Epidermal melanocyte (primary cell): Measurements from ENCODE around the gene CCR7.
"Not testable (repeated sequence)": the region's sequence is repeated elsewhere in the genome, so short reads cannot be mapped to it uniquely, and the experiment has no call there.

Experiments used
- DNase-seq: peaks from one replicate; pipeline ENCODE4 v3.0.0; 2011; ENCODE audit warnings: low spot score; ENCODE audit not compliant: insufficient read length

Gene CCR7

GRCh38 chr17:40551091-40551878, 14.0 kb downstream of the CCR7 start:
- no peak for DNase-seq

- no peak for DNase-seq
Measured at GRCh38 chr17:40550608-40551007, 14.7 kb downstream of the CCR7 start.

GRCh38 chr17:40548982-40549685, 16.1 kb downstream of the CCR7 start:
- no peak for DNase-seq

- DNase-seq: no peak
Measured at GRCh38 chr17:40548491-40548981, 16.7 kb downstream of the CCR7 start.

GRCh38 chr17:40547785-40548478, 17.3 kb downstream of the CCR7 start:
- DNase-seq: no peak

- no peak for DNase-seq
Measured at GRCh38 chr17:40547079-40547784, 18.0 kb downstream of the CCR7 start.

- not testable (repeated sequence) for DNase-seq
Measured at GRCh38 chr17:40546497-40546896, 18.8 kb downstream of the CCR7 start.

- DNase-seq: no peak
Measured at GRCh38 chr17:40545660-40546059, 19.6 kb downstream of the CCR7 start.

- DNase-seq: peak; percentile 74
Measured at GRCh38 chr17:40542558-40543411, 22.5 kb downstream of the CCR7 start.

- no peak for DNase-seq
Measured at GRCh38 chr17:40541873-40542557, 23.3 kb downstream of the CCR7 start.

- no peak for DNase-seq
Measured at GRCh38 chr17:40541060-40541872, 24.0 kb downstream of the CCR7 start.

- no peak for DNase-seq
Measured at GRCh38 chr17:40540448-40540847, 24.8 kb downstream of the CCR7 start.

GRCh38 chr17:40539711-40540411, 25.4 kb downstream of the CCR7 start:
- DNase-seq: no peak

- DNase-seq: no peak
Measured at GRCh38 chr17:40538936-40539705, 26.2 kb downstream of the CCR7 start.

GRCh38 chr17:40538019-40538935, 27.0 kb downstream of the CCR7 start:
- no peak for DNase-seq

- DNase-seq: no peak
Measured at GRCh38 chr17:40536295-40537171, 28.7 kb downstream of the CCR7 start.
